ENCODE data around the gene SPRYD7. TPM values are rescaled to one million over a fixed set of nuclear protein-coding genes. Genes with fewer than 3 reads are reported as not detected.

SPRYD7 gene
- polyA plus RNA-seq, 1 of the 3 experiments (the other 2 are of a cell fraction), result 8.6 TPM

GRCh38 chr13:49956131-49956530 is 20.0 kb upstream of the SPRYD7 start:
- no peaks in the 10 kb centered on the region for H3F3A ChIP-seq (replicated peaks; ENCODE audit: insufficient read depth)
- no peaks in the 10 kb centered on the region for H3K27me3 ChIP-seq (ENCODE audit: insufficient read depth)
- 94% methylated on average over 3 of the region's 3 CpGs for WGBS (ENCODE audit: low lambda C conversion rate)
- H3K4me1 ChIP-seq (ENCODE audit: control insufficient read depth in 1 of 2, insufficient read depth in 2 of 2, low read depth in 1 of 2, low read length in 1 of 2), result no peaks in the 10 kb centered on the region
- POLR2A ChIA-PET, result no interaction called here
- H2AFZ ChIP-seq (ENCODE audit: low read depth), result no peak overlapping the region
- no peak for DNase-seq
- no peak overlapping the region for H3K27ac ChIP-seq (ENCODE audit: low read depth in 2 of 2, low read length in 1 of 2)
- CTCF ChIA-PET, result interaction anchor here (4.9 kb wide), 1 partner anchor 20 kb away, joined by 17 read pairs; no protein-coding TSS in a partner anchor
- no peaks in the 10 kb centered on the region for H3K9me2 ChIP-seq
- TF ChIP-seq FOXM1 (IDR thresholded peaks at IDR 0.05; ENCODE audit: low read depth), result no peak
- no peak for TF ChIP-seq ELF1 (IDR thresholded peaks at IDR 0.05)
- no peak for TF ChIP-seq RAD21 (IDR thresholded peaks at IDR 0.05; ENCODE audit: low read length)
- TF ChIP-seq YY1 (IDR thresholded peaks at IDR 0.05; ENCODE audit: low read depth), result no peak
- TF ChIP-seq EZH2phosphoT487 (IDR thresholded peaks at IDR 0.05; ENCODE audit: borderline replicate concordance, low read depth), result no peak
- no peak for TF ChIP-seq MEF2A (IDR thresholded peaks at IDR 0.05; ENCODE audit: borderline replicate concordance, low read depth)
- TF ChIP-seq FOSL2 (IDR thresholded peaks at IDR 0.05; ENCODE audit: borderline replicate concordance, low read depth), result no peak
- no peak for TF ChIP-seq GATA2 (CRISPR knock-in tag; IDR thresholded peaks at IDR 0.05)
- no peak for TF ChIP-seq RCOR1 (IDR thresholded peaks at IDR 0.05; ENCODE audit: low read length)
- no peak for TF ChIP-seq NFIC (IDR thresholded peaks at IDR 0.05; ENCODE audit: borderline replicate concordance)
- no peak for TF ChIP-seq RFX5 (IDR thresholded peaks at IDR 0.05; ENCODE audit: low read length)
- TF ChIP-seq RXRA (IDR thresholded peaks at IDR 0.05; ENCODE audit: borderline replicate concordance, low read depth), result no peak
- no peak for TF ChIP-seq REST (IDR thresholded peaks at IDR 0.05; ENCODE audit: low read depth, low read length)
- no peak for TF ChIP-seq MAX (IDR thresholded peaks at IDR 0.05; ENCODE audit: low read depth)
- TF ChIP-seq TCF12 (IDR thresholded peaks at IDR 0.05), result no peak
- TF ChIP-seq EP300 (IDR thresholded peaks at IDR 0.05; ENCODE audit: borderline replicate concordance in 1 of 2, low read depth in 1 of 2, low read length in 1 of 2), result no peak
- TF ChIP-seq MXI1 (IDR thresholded peaks at IDR 0.05; ENCODE audit: low read depth, low read length), result no peak
- TF ChIP-seq USF1 (IDR thresholded peaks at IDR 0.05; ENCODE audit: borderline replicate concordance, low read depth), result no peak
- TF ChIP-seq FOXJ3 (CRISPR knock-in tag; IDR thresholded peaks at IDR 0.05), result no peak
- no peak for TF ChIP-seq TEAD4 (IDR thresholded peaks at IDR 0.05; ENCODE audit: borderline replicate concordance, insufficient read depth)
- no peak overlapping the region for H3K9ac ChIP-seq
- peaks cover 0 to 15% of the 10 kb centered on the region in 2 experiments for H3K36me3 ChIP-seq (replicated peaks in 1 of 2; ENCODE audit: control insufficient read depth in 1 of 2, insufficient read depth in 2 of 2, low read length in 1 of 2)
- no peaks in the 10 kb centered on the region for H4K20me1 ChIP-seq (ENCODE audit: insufficient read depth)
- H3K4me2 ChIP-seq, result no peak overlapping the region
- no peak overlapping the region for H3K4me3 ChIP-seq (ENCODE audit: low read depth in 2 of 2, low read length in 1 of 2)
- H3K9me3 ChIP-seq, result peaks cover 9% of the 10 kb centered on the region
- H3K79me2 ChIP-seq (ENCODE audit: insufficient read depth), result no peaks in the 10 kb centered on the region

All from SK-N-SH (cell line).